ENCODE results near the gene SCAMP4. TPM values are rescaled to one million over a fixed set of nuclear protein-coding genes. Genes with fewer than 3 reads are reported as not detected.

The SCAMP4 gene
- total and polyA plus RNA-seq, 12 donors: 13.5 to 192 (median 60.3) TPM

DNA sequence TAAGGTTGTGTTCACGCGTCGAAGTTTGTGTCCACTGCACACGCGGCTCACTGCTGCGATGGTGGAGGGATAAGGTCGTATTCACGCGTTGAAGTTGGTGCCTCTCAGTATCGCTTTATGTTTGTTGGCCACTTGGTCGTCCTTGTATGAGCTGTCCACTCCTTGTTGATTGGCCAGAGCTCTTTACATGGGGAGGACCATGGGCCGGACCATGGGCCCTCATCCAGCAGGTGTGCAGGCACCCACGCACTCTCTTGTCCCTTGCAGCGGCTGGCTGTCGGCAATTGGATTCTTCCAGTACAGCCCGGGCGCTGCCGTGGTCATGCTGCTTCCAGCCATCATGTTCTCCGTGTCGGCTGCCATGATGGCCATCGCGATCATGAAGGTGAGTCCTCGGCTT is 17.6 kb downstream of the SCAMP4 start:
- H3K4me3 ChIP-seq: no peak overlapping the region
- no peaks in the 10 kb centered on the region for H3K4me1 ChIP-seq (replicated peaks in 1 of 2)
- H3K27me3 ChIP-seq: no peaks in the 10 kb centered on the region
- no peak for TF ChIP-seq POLR2A (IDR thresholded peaks at IDR 0.05)
- TF ChIP-seq, protein P1, sequence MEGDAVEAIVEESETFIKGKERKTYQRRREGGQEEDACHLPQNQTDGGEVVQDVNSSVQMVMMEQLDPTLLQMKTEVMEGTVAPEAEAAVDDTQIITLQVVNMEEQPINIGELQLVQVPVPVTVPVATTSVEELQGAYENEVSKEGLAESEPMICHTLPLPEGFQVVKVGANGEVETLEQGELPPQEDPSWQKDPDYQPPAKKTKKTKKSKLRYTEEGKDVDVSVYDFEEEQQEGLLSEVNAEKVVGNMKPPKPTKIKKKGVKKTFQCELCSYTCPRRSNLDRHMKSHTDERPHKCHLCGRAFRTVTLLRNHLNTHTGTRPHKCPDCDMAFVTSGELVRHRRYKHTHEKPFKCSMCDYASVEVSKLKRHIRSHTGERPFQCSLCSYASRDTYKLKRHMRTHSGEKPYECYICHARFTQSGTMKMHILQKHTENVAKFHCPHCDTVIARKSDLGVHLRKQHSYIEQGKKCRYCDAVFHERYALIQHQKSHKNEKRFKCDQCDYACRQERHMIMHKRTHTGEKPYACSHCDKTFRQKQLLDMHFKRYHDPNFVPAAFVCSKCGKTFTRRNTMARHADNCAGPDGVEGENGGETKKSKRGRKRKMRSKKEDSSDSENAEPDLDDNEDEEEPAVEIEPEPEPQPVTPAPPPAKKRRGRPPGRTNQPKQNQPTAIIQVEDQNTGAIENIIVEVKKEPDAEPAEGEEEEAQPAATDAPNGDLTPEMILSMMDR (IDR thresholded peaks at IDR 0.05): no peak
- H3K9me3 ChIP-seq (replicated peaks in 1 of 3): no peaks in the 10 kb centered on the region
- no peak for DNase-seq
- intact Hi-C loops (cut with DNase I): loop anchor here (10.0 kb wide), 2 partner anchors 58 to 152 kb away; partner anchors contain the start of gene KLF16 (in 1 of the 2)
- WGBS, 4 donors: 89 to 99% (median 95%) methylated on average over 15 to 23 of the region's 23 CpGs
- peaks cover 0 to 39% of the 10 kb centered on the region in 2 donors for H3K36me3 ChIP-seq (replicated peaks in 1 of 2)
- H3K27ac ChIP-seq: no peak overlapping the region

DNA sequence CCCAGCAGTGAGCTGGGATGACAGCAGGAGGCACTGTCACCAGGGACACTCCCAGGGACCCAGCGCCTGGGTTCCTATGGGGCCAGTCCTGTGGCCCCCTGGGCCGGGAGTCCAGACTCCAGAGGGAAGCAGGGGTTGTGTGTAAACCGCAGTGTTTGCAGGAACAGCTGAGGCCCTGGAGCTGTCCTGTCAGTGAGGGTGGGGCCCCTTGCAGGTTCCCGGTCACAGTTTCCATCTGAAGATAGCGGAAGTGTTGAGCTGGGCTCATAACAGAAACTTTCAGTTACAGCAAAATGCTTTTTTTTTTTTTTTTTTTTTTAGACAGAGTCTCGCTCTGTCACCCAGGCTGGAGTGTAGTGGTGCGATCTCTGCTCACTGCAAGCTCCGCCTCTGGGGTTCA is 18.1 kb downstream of the SCAMP4 start:
- peak in 2 of 7 donors; percentile 44 to 45 for DNase-seq
- Histone ChIP-seq H3K4me3 (no peak overlapping the region), H3K4me1 (replicated peaks in 1 of 2) (no peaks in the 10 kb centered on the region), H3K9me3 (replicated peaks in 1 of 3) (no peaks in the 10 kb centered on the region), H3K27ac (no peak overlapping the region), H3K27me3 (no peaks in the 10 kb centered on the region), H3K36me3 (replicated peaks in 1 of 2) (peaks cover 0 to 34% of the 10 kb centered on the region in 2 donors)
- 85 to 91% (median 86%) methylated on average over 7 to 8 of the region's 8 CpGs for WGBS, 4 donors
- TF ChIP-seq, protein P1 (IDR thresholded peaks at IDR 0.05): no peak
- TF ChIP-seq POLR2A (IDR thresholded peaks at IDR 0.05): no peak
- intact Hi-C loops (cut with DNase I): loop anchor here (10.0 kb wide), 2 partner anchors 59 to 151 kb away; partner anchors contain the start of gene KLF16 (in 1 of the 2)

DNA sequence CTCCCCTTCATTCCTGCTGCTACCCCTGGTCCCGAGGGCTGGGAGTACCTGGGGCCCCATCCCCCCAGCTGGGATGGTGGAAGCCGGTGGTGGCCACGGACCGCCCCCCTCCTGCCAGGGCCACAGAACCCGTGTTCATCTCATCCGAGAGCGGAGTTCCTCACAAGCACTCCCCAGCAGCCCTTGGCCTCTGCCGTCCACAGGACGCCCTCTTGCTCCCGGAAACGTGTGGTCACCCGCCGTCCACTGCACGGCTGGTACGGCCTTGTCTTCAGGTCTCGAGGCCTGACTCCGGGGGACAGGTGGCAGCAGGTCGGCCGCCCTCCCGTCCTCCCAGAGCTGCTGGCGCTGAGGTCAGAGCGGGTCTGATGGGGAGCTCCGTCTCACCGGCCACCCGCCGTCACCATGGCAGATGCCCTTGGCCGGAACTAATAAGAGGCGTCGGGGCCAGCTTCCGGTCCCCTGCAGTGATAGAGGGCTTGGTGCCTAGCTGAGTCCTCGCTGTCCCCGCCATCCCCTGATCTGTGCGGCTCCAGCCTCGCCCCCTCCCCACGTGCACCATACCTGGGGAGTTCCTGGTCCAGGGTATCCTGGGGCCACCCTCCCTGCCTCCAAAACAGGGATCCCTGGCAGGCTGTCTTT is 19.2 kb downstream of the SCAMP4 start:
- Histone ChIP-seq H3K4me1 (replicated peaks in 1 of 2) (peaks cover 0 to 4% of the 10 kb centered on the region in 2 donors), H3K27ac (no peak overlapping the region), H3K4me3 (no peak overlapping the region), H3K9me3 (replicated peaks in 1 of 3) (no peaks in the 10 kb centered on the region), H3K36me3 (replicated peaks in 1 of 2) (peaks cover 0 to 25% of the 10 kb centered on the region in 2 donors), H3K27me3 (no peaks in the 10 kb centered on the region)
- TF ChIP-seq, protein P1 (IDR thresholded peaks at IDR 0.05): no peak
- TF ChIP-seq POLR2A (IDR thresholded peaks at IDR 0.05): no peak
- 73 to 100% (median 93%) methylated on average over 3 to 35 of the region's 35 CpGs for WGBS, 4 donors
- intact Hi-C loops (cut with DNase I): loop anchor here (10.0 kb wide), 2 partner anchors 60 to 150 kb away; partner anchors contain the start of gene KLF16 (in 1 of the 2)
- DNase-seq: no peak

DNA sequence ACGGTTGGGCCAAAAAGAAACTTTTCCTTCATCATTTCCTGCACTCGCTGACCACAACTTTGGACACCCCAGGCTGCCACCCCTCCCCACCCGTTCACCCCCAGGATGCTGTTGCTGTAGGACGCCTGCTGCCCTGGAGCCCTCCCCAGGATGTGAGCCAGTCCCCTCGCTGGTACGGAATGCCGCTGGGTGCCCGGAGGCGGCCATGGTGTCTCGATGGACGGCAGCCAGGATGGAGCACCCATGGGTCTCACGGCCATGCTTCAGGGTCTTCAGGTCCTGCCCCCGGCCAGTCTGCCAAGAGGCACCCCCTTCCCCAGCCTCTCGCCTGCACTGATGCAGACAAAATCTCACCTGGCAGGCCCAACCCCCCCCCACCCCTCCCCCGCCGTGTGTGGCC is 20.3 kb downstream of the SCAMP4 start:
- intact Hi-C loops (cut with DNase I): loop anchor here (10.0 kb wide), 2 partner anchors 61 to 149 kb away; partner anchors contain the start of gene KLF16 (in 1 of the 2)
- no peak for TF ChIP-seq POLR2A (IDR thresholded peaks at IDR 0.05)
- TF ChIP-seq, protein P1 (IDR thresholded peaks at IDR 0.05): no peak
- Histone ChIP-seq H3K27me3 (no peaks in the 10 kb centered on the region), H3K4me1 (replicated peaks in 1 of 2) (peaks cover 3 to 11% of the 10 kb centered on the region in 2 donors), H3K9me3 (replicated peaks in 1 of 3) (no peaks in the 10 kb centered on the region), H3K4me3 (no peak overlapping the region), H3K36me3 (replicated peaks in 1 of 2) (peaks cover 0 to 17% of the 10 kb centered on the region in 2 donors), H3K27ac (no peak overlapping the region)
- no peak for DNase-seq
- WGBS, 4 donors: 86 to 93% (median 90%) methylated on average over 10 to 16 of the region's 16 CpGs

Data from adrenal gland (tissue), 12 donors.